Measurements from ENCODE around the gene MLXIP. TPM values are rescaled to one million over a fixed set of nuclear protein-coding genes. Genes with fewer than 3 reads are reported as not detected.

Gene MLXIP
- total and polyA plus RNA-seq, 9 of the 15 experiments (the other 6 are each of a cell fraction or from before 2014, with no cell fraction given): 2.2 to 66.3 (median 18.1) TPM

DNA sequence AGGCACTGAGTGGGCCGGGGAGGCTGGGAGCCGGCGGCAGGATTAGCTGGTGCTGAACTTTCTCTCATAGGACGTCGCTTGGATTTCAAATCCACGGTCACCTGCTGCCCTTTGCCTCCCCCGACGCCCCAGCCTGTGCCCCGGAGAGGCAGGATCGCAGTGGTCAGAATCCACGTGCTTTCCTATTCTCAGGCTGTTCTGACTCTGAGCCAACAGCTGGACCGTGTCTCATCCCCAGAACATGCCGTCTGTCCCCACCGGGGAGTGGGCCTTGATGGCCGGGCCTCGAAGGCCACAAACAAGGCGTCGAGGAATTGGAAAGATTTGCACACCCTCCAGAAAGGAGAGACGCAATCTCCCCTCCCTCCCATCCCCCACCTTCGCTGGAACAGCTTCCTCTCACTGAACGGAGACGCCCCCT is 18.5 kb upstream of the MLXIP start (continued):
- TF ChIP-seq, protein P1, sequence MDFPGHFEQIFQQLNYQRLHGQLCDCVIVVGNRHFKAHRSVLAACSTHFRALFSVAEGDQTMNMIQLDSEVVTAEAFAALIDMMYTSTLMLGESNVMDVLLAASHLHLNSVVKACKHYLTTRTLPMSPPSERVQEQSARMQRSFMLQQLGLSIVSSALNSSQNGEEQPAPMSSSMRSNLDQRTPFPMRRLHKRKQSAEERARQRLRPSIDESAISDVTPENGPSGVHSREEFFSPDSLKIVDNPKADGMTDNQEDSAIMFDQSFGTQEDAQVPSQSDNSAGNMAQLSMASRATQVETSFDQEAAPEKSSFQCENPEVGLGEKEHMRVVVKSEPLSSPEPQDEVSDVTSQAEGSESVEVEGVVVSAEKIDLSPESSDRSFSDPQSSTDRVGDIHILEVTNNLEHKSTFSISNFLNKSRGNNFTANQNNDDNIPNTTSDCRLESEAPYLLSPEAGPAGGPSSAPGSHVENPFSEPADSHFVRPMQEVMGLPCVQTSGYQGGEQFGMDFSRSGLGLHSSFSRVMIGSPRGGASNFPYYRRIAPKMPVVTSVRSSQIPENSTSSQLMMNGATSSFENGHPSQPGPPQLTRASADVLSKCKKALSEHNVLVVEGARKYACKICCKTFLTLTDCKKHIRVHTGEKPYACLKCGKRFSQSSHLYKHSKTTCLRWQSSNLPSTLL (IDR thresholded peaks at IDR 0.05): no peak
- TF ChIP-seq TOE1 (IDR thresholded peaks at IDR 0.05; ENCODE audit: borderline replicate concordance) (no peak), TOE1 (CRISPR knock-in tag; IDR thresholded peaks at IDR 0.05; ENCODE audit: borderline replicate concordance, low read depth) (no peak), ZC3H8 (IDR thresholded peaks at IDR 0.05) (no peak)

DNA sequence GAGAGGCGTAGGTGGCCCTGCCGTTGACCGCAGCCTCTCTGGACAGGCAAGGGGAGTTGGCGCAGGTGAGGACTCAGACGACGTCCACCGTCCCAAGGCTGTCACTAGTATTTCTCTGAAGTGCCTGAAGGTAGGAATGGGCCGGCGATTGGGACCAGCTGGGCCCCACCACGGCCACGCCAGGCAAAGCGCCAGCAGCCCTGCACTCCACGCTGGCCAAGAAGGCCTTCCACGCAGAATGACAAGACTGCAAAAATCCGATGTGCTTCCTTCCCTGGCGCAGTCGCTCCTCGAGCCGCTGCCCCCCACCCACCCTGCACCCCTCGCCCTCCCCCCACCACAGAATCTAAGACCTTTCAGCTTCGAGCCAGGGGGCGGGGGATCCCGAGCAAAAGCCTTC is 17.3 kb upstream of the MLXIP start:
- in situ Hi-C loops (cut with MboI): no loop called here
- ChIA-PET POLR2A (interaction anchor here (0.6 to 1.1 kb wide), 2 partner anchors 19 to 88 kb away, joined by 3 read pairs; no protein-coding TSS in a partner anchor), CTCF (ENCODE audit: low intra/inter-chr PET ratio) (no interaction called here)
- Histone ChIP-seq H3K9me1 (ENCODE audit: control insufficient read depth, insufficient read depth, low read length) (no peaks in the 10 kb centered on the region), H3K9ac (ENCODE audit: insufficient read depth in 1 of 2, low read depth in 2 of 2, low read length in 2 of 2) (no peak overlapping the region), H4K20me1 (replicated peaks; ENCODE audit: control insufficient read depth, insufficient read depth, low read length) (no peaks in the 10 kb centered on the region), H2AFZ (ENCODE audit: low read depth, low read length) (no peak overlapping the region), H3K27ac (ENCODE audit: extremely low read depth, low read depth, low read length) (no peak overlapping the region), H3K4me2 (ENCODE audit: insufficient read depth, low read length) (no peak overlapping the region), H3K4me3 (no peak overlapping the region), H3K9me3 (replicated peaks; ENCODE audit: control insufficient read depth, insufficient read depth, low read depth, low read length) (no peaks in the 10 kb centered on the region), H3K79me2 (ENCODE audit: control insufficient read depth, insufficient read depth, low read length) (peaks cover 21% of the 10 kb centered on the region), H3K36me3 (ENCODE audit: control insufficient read depth, insufficient read depth, low read length) (peaks cover 60% of the 10 kb centered on the region), H3K4me1 (replicated peaks in 1 of 2; ENCODE audit: control insufficient read depth in 2 of 2, insufficient read depth in 2 of 2, low read length in 2 of 2) (peaks cover 39 to 44% of the 10 kb centered on the region in 2 experiments), H3K27me3 (ENCODE audit: control insufficient read depth in 2 of 2, insufficient read depth in 2 of 2, low read length in 2 of 2) (no peaks in the 10 kb centered on the region)
- intact Hi-C loops (cut with micrococcal nuclease): loop anchor here (5.0 kb wide), 1 partner anchor 466 kb away; the partner anchor contains the start of genes KNTC1 and RSRC2
- TF ChIP-seq CHD4 (IDR thresholded peaks at IDR 0.05; ENCODE audit: insufficient read depth, insufficient replicate concordance, low read depth, low read length, poor library complexity, severe bottlenecking): no peak
- TF ChIP-seq POLR2G (IDR thresholded peaks at IDR 0.05; ENCODE audit: low read depth, low read length): 0 out of 2 replicates have a peak, but pooled peaks have one; percentile 29
- DNase-seq (ENCODE audit: extremely low read depth in 1 of 4, low spot score in 3 of 4) (no peak), ATAC-seq (no peak), FAIRE-seq (no peak)
- WGBS (ENCODE audit: insufficient coverage, low coverage, missing lambda C conversion rate): 95% methylated on average over 18 of the region's 23 CpGs
- no TSS peak for BruUV-seq (replicated peaks)

All from K562 (cell line).